ENCODE results near the gene ZYG11A. TPM values are rescaled to one million over a fixed set of nuclear protein-coding genes. Genes with fewer than 3 reads are reported as not detected.

The ZYG11A gene
- total RNA-seq: 0.76 and 2.0 TPM in 2 replicates

DNA sequence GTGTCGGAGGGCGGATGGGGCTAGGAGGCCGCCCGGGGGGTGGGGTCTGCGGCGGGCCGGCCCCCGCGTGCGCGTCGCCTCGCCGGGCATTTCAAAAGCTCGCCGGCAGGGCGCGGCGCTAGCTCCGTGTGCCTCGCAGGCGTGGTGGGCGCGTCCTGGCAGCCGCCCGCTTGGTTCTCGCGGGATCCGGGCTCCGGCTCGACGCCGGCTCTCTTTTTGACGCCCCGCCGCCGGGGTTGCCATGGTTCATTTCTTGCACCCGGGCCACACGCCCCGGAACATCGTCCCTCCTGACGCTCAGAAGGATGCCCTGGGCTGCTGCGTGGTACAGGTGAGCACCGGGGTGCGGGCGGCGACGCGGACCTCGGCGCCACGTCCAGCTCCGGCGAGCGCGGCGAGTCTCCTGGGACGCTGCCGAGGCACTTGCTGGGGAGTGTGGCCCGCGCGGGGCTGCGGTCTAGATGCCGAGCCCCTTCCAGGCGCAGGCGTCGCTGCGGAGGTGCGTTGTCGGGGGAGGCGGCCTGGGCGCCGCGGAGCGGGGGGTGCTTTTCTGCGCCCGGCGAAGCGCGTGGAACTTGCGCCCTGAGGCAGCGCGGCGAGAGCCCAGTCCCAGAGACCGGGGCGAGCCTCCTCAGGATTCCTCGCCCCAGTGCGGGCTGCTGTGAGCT is at the start of gene ZYG11A:
ZYG11A (plus strand) TSS at position 118 of the 668 bp plus-strand sequence; CDS start at position 242, 124 bp downstream.

DNA sequence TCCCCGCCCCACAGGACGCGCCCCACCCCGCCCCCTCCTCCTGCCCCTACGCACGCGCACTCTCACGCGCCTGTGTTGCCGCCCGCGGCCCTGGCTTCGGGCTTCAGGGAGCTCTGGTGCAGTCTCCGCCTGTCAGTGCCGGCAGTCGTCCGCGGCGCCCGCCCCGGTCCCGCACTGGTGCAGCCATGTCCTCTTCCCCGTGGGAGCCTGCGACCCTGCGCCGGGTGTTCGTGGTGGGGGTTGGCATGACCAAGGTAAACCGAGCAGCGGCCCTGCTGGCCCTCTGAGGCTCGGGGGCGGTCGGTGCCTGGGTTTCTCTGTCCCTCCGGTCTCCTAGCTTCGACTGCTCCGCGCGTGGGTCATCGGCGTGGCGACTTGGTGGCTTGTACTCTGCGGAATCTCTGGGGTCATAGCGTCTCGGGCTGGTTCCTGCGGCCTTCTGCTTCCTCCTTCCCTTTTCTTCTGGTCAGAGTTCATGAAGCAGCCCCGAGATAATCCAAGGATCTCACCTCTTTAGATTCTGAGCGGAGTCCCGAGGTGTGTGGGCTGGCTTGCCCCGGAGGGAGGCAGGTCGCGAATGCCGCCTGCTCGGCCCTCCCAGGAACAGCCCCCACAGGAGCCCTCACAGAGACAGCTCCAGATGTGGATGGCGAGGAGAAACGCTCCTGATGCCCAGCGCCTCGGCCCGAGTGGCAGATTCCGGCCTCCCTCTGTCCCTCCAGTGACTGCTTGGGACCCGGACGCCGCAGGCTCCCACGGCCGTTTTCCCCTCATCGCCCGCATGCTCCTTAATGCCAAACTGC is 84.9 kb downstream of the ZYG11A start, which contains the start of gene SCP2:
SCP2 (plus strand) TSS at position 65 of the 803 bp plus-strand sequence; CDS start at position 186, 121 bp downstream.

Small RNAs within 50 kb of the gene (small RNA-seq; reads per million reads assigned to genes)
- not detected for gene AC099677.1
- gene AC099677.2: not detected
- gene MIR1273F: not detected
- not detected for gene MIR1273G
- gene MIR5095: 0.14 reads per million
- not detected for gene RNU6-969P

Other genes starting within 250 kb of the ZYG11A start
- gene GPX7, start 240.4 kb upstream of the ZYG11A start, total RNA-seq: 91.3 and 194 TPM in 2 replicates
- gene SHISAL2A, start 209.6 kb upstream of the ZYG11A start, total RNA-seq: 0.76 and 1.6 TPM in 2 replicates
- gene COA7, start 144.4 kb upstream of the ZYG11A start, total RNA-seq: 5.9 and 10.0 TPM in 2 replicates
- gene ZYG11B, start 116.3 kb upstream of the ZYG11A start, total RNA-seq: 31.4 and 54.9 TPM in 2 replicates
- 17.7 and 46.7 TPM in 2 replicates for gene ECHDC2, start 79.0 kb downstream of the ZYG11A start, total RNA-seq
- gene SCP2, start 84.5 kb downstream of the ZYG11A start, total RNA-seq: 102 and 116 TPM in 2 replicates
- 0.11 and 0.39 TPM in 2 replicates for gene PODN, start 219.5 kb downstream of the ZYG11A start, total RNA-seq

Measured in placental epithelial cell (primary cell).